ENCODE data around the gene DLGAP3.

Gene DLGAP3

GRCh38 chr1:34900775-34901502 is 28.5 kb downstream of the DLGAP3 start:
- no peak for DNase-seq (ENCODE audit: low spot score)

GRCh38 chr1:34899906-34900305 is 29.5 kb downstream of the DLGAP3 start:
- DNase-seq (ENCODE audit: low spot score), result no peak

- no peak for DNase-seq (ENCODE audit: low spot score)
Observed at GRCh38 chr1:34899471-34899870, 30.0 kb downstream of the DLGAP3 start.

DNA sequence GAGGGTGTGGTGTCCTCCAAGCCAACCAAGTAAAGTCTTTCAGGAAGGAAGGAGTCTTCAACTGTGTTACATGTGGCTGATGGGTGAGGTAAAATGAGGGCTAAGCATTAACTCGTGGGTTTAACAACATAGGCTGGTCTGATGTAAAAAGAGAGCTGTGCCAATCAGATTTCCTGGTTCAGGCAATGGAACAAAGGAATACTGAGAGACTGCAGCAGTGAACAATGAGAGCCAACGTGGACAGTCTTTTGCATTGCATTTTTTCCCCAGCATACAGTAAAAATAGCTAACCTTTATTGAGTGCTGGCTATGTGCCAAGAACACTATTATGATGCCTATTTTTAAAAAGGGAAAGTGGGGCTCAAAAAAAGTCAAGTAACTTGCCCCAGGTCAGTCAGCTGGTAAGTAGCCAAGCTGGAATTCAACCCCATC is 31.1 kb downstream of the DLGAP3 start:
- no peak for DNase-seq (ENCODE audit: low spot score)

- no peak for DNase-seq (ENCODE audit: low spot score)
Observed at GRCh38 chr1:34896612-34897011, 32.8 kb downstream of the DLGAP3 start.

DNA sequence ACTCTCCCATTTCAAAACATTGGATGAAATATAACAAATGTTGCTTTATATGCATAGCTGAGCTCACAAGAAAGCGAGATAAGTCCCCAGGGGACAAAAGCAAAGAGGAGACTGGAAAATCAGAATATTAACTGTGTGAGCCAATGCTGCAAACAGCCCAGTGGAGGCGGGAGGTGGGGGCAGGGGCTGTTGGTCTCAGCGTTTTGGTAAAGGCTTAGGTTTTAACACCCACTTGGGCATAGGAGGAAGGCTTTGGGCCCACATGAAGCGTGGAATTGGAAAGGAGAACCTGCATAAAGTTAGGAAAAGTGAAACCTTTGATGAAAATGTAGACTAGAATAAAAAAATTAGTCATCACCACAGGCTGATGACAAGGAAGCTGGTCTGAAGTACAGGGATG is 39.7 kb downstream of the DLGAP3 start:
- no peak for DNase-seq (ENCODE audit: low spot score)

- no peak for DNase-seq (ENCODE audit: low spot score)
Observed at GRCh38 chr1:34887593-34887992, 41.9 kb downstream of the DLGAP3 start.

DNA sequence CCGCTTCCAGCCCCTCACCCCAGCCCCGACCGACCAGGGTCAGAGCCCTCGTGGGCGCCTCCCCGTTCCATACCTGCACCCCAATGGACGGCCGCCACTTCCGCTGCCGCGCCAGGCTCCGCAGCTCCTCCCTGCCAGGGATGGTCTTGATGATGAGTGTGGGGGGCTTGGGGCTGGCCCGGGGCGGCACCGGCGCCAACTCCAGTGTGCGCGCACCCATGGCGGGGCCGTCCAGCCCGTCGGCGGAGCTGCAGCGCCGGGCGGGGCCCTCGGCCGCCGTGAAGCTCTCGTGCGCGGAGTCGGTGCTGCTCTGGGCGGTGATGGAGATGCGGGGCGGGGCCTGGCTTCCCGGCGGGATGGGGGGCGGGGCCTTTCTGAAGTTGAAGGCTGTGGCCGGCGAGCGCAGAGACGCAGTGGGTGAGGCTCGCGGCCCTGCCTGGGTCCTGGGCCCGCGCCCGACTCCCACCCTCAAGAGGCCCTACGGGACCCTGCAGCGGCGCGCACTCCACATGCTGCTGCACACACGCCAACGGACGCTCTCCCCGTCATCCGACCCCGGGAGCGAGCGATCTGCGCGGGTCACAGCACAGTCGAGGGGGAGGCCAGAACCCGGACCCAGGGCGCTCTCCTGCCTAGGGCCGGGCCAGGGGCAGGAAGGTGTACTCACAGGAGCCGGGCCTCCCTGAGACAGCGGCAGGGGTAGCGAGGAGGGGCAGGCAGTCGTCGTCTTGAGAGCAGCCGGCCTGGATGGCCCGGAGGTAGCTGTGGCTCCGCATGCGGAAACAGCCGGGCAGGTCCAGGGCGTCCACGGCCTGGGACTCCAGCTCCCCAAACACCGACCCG is 43.8 kb downstream of the DLGAP3 start:
- no peak for DNase-seq (ENCODE audit: low spot score)

DNA sequence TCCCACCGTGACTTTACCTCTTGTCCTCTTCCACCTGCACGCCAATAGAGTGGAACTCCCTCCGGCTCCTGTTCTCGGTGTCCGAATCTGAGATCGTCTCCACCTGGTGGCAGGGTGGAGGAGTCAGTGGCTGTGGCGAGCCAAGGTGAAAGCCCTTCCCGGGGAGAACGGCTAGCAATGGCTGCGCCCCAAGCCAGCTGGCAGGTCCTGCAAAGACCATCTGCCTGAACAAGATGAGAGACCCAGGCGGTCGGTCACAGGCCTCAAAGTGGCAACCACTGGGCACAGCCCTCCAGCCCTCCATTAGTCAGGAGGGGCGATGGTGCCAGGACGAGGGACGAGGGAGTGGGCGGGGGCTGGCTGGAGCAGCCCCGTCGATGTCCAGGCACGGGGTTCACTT is 44.5 kb downstream of the DLGAP3 start:
- peak; percentile 57 for DNase-seq (ENCODE audit: low spot score)

DNA sequence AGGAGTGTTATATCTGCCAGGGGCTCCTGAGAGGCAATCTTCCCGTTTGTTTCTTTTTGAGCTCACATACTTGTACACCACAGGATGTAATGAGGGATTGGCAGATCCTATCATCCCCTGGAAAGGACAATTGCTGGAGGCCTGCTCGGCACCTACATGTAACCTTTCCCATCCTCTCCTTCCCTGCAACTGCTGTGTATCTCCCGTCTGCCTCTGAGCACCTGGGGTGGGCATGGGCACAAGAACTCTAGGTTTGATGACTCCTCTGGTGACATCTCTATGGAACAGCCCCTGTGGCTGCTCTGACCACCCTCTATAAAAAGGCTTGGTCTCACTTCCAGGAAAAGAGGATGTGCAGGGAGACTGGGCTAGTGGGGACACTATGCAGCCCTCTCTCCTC is 44.9 kb downstream of the DLGAP3 start:
- DNase-seq (ENCODE audit: low spot score), result no peak

- DNase-seq (ENCODE audit: low spot score), result no peak
Observed at GRCh38 chr1:34879230-34879629, 50.2 kb downstream of the DLGAP3 start.

GRCh38 chr1:34876406-34876805 is 53.0 kb downstream of the DLGAP3 start:
- DNase-seq (ENCODE audit: low spot score), result no peak

DNA sequence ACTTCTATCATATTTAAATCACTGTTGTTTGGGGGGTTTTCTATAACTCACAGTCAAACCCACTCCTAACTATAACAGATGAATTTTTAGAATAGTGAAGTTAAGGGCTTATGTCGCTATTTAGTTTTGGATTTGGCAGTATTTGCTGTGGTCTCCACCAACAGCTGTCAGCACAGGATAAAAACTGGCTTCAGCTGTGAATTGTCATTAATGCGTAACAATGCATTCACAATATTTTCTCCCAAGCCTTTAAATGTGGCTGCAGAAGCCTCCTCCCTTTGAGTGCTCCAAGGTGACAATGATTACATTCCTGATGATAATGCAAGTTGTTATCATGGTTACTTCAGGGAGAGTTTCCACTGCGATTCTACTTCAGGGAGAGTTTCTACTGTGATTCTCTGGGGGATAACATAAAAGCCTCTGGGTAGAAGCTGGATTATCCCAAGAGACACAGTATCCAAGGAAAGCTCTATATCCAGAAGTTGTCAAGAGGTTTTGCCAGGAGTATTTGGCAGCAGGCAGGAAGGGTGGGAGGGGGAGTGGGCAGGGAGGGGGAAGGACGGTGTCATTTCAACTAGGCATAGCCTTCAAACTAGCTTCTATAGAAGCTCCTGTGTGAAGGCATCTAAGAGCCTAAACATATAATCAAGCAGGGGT is 55.0 kb downstream of the DLGAP3 start:
- no peak for DNase-seq (ENCODE audit: low spot score)

DNA sequence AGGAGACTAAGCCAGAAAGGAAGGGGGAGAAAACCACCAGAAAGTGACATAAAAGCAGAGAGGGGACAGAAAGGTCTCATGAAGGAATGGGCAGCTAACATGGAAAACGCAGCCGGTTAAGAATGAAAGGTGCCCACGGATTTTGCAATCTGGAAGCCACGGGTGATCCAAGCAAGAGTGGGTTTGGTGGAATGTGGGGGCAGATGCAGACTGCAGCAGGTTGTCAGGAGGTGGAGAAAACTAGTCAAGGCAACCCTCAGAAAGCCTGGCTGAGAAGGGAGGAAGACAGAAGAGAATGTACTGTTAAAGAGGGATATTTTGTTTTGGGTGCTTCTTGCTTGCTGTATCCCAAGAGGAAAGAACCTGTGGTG is 57.3 kb downstream of the DLGAP3 start:
- no peak for DNase-seq (ENCODE audit: low spot score)

DNA sequence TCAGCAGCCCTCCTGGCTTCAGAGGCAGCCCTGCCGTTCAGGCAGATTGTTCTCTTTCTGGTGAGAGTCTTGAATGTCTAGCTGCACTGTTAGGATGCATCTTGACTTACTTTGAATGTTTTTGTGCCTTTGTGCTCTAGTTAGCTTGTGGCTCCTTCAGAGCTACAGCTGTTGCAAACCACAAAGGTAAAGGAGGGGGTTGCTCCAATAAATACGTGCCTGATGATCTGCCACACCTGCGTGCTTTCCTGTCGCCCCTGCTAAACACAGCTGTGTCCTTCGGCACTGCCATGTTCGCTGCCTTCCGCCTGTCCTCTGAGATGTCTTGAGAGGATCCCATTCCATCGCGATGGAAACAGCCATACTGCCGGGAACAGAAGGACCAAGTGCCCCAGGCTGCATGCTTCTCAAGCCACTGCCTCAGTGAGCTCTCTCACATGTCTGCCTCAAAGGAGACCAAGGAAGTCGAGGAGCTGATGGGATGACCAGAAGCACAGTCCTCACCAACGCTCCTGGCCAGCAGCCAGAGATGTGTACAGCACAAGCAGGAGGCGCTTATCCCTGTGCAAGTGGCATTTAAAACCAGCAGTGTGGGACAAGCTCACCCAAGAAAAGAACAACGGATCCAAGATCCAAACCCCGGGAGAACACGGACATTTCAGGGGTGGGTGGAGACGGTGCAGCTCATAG is 57.9 kb downstream of the DLGAP3 start:
- no peak for DNase-seq (ENCODE audit: low spot score)

- DNase-seq (ENCODE audit: low spot score), result no peak
Observed at GRCh38 chr1:34870395-34870794, 59.1 kb downstream of the DLGAP3 start.

DNA sequence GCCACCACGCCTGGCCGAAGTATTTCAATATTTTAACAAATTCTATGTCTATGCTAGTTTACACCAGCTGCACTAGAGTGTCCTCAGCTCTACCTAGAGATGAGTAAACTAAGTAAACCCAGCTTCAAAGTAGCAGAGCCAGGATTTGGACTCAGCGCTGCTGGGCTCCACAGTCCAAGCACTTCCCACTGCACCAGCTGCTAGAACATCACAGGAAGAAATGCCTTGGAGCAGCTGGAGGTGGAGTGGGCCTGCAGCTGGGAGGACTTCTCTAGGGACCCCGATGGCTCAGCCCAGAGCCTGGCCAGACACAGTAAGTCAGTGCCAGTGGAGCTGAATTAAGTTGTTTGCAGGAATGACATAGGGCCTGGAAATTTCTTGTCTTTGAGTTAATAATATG is 59.7 kb downstream of the DLGAP3 start:
- DNase-seq (ENCODE audit: low spot score), result no peak

DNA sequence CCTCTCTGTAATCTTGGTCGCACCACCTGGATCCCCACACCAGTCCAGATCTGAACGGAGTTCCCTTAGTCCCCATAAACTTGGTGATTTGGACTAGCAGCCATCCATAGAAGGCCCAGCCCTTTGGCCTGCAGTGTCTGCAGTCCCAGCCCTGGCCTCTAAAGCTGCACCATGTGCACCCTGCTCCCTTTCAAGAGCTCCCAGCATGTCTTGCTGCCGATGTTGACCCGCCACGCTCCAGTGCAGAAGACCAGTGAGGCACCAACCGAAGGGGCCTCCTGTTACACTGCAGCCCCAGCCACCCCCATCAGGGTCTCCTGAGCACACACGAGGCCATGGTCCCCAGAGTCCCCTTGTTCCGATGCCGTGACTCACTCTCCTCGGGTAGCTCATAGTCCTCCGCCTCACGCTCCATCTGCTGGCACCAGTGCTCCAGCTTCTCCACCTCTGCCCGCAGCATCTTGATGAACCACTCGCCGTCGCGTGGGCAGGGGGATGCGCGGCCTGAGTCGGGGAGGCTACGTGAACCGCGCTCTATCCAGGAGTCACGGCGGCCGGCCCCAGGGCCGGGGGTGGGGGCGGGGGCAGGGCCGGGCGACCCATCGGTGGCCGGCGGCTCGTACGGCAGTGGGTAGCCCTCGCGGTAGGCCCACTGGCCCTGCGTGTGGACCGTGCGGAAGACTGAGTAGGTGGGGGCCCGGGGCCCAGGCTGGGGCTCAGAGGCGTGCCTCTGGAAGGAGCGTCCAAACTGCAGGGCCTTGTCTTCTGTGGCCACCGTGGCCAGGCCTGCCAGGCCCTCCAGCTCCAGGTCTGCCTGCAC is 61.0 kb downstream of the DLGAP3 start:
- no peak for DNase-seq (ENCODE audit: low spot score)

DNA sequence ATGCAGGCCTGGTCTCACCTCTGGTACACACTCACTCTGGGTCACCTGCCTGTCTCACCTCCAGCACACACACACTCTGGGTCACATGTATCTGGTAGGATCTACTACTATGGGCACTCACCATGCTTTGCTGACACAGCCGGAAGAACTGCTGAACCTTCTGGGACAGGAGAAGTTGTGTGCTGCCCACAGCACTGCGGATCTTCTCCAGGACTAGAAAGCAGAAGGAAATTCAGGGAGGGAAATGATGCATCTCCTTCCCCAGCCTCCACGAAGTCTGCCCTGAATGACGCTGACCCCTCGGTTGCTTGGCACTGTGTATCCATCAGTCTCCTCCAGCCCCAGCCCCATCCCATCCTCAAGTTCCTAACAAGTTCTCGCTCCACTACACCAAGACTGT is 62.0 kb downstream of the DLGAP3 start:
- DNase-seq (ENCODE audit: low spot score), result no peak

- DNase-seq (ENCODE audit: low spot score), result no peak
Observed at GRCh38 chr1:34866762-34867109, 62.7 kb downstream of the DLGAP3 start.

DNA sequence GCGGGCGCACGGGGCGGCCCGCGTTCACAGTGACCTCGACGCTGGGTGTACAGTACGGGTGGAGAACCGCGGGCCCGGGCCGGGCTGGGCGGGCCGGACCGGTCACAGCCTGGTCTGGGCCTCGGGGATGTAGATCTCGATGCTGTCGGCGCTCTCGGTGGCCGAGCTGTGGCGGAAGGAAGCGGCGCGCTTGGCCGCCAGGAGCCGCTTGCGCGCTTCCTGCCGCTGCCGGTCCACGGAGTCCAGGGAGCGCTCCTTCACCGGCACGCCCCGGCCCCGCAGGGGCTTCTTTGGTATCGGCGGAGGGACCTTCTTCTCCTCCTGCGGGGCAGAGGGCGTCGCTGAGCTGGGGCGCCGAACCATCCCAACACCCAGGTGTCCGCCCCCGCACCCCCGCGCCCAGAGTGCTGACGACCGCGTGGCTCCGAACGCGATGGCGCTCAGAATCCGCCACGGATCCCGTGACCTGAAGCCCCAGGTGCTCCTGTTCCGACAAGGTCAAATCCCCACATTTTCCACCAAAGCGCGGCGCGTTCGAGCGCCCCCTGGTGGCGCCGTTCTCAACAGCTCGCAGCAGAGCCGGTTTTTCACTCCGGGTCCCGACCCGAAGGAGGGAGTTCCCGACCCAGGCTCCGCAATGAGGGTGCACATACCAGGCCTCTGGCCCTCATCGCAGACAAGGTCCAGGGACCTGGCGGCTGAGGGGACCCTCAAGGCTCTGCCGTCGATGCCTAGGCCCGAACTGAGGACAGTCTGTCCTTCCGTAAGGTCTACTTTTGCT is 63.3 kb downstream of the DLGAP3 start:
- peak; percentile 89 for DNase-seq (ENCODE audit: low spot score)
